Lower leg skin (tissue), 3 donors: ENCODE data around the gene CORO7.

ENCODE experiments used
- POLR2A ChIP-seq, 2 donors: fragments of 450-650 bp; IDR thresholded peaks; one replicate each; pipeline ENCODE4 v1.6.1; 2016 to 2017; ENCODE audit warnings: antibody characterized with exemption in 2 of 2, mild to moderate bottlenecking in 1 of 2, moderate library complexity in 1 of 2
- TF ChIP-seq, protein P1 (sequence below), 3 donors: fragments of 450-650 bp; IDR thresholded peaks; one replicate each; pipeline ENCODE4 v1.5.1; 2016; ENCODE audit warnings: antibody characterized with exemption in 3 of 3, mild to moderate bottlenecking in 3 of 3, moderate library complexity in 2 of 3

DNA sequence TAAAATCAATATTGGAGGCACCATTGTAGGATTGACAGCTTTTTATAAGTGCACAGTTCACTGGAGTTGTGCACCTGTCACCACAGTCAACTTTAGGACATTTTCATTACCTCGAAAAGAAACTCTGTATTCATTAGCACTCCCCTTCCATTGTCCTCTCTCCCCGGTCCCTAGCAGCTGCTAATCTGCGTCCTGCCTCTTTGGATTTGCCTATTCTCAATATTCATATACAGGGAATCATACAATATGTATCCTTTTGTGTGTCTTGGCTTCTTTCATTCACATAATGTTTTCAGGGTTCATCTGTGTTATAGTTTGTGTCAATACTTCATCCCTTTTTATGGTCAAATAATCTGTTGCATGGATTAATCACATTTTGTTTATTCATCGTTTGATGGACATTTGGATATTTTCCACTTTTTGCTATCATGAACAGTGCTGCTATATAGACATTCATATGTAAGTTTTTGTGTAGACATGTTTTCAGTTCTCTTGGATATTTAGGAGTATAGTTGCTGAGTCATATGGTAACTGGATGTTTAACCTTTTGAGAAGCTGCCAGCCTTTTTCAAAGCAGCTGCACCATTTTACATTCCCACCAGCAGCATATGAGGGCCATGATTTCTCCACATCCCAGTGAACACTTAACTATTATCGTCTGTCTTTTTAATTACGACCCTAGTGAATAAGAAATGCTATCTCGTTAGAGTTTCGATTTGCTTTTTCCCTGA lies 19.1 kb upstream of the CORO7 start:
- TF ChIP-seq POLR2A (IDR thresholded peaks at IDR 0.05): no peak
- TF ChIP-seq, protein P1, sequence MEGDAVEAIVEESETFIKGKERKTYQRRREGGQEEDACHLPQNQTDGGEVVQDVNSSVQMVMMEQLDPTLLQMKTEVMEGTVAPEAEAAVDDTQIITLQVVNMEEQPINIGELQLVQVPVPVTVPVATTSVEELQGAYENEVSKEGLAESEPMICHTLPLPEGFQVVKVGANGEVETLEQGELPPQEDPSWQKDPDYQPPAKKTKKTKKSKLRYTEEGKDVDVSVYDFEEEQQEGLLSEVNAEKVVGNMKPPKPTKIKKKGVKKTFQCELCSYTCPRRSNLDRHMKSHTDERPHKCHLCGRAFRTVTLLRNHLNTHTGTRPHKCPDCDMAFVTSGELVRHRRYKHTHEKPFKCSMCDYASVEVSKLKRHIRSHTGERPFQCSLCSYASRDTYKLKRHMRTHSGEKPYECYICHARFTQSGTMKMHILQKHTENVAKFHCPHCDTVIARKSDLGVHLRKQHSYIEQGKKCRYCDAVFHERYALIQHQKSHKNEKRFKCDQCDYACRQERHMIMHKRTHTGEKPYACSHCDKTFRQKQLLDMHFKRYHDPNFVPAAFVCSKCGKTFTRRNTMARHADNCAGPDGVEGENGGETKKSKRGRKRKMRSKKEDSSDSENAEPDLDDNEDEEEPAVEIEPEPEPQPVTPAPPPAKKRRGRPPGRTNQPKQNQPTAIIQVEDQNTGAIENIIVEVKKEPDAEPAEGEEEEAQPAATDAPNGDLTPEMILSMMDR (IDR thresholded peaks at IDR 0.05): no peak
